DMS79 (cell line): ENCODE results near the gene CATSPERD.

Source experiments
- DNase-seq: peaks from one replicate; lab custom pipeline; 2025; lab: John Stamatoyannopoulos, UW

Gene CATSPERD

GRCh38 chr19:5806133-5806489 is 85.7 kb downstream of the CATSPERD start:
- DNase-seq: no peak

DNA sequence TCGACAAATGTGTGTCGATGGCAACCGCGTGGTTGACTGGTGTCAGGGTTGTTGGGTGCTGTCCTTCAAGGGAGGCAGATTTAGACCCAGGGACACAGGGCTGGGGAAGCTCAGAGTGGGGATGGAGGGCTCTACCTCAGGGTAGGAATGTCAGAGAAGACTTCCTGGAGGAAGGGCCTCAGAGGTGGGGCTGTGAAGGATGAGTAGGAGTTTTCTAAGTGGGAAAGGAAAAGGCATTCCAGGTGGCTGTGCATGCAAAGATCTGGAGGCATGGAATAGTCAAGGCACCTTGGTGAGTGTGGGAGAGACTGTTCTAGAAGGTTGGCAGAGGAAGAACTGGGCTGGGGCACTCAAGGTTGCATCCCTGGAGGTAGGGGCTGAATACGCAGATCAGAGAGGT is 86.5 kb downstream of the CATSPERD start:
- DNase-seq: no peak

- no peak for DNase-seq
These were observed 87.8 kb downstream of the CATSPERD start for GRCh38 chr19:5808120-5808816.

GRCh38 chr19:5809053-5809452 is 88.6 kb downstream of the CATSPERD start:
- DNase-seq: no peak

- no peak for DNase-seq
These were observed 89.0 kb downstream of the CATSPERD start for GRCh38 chr19:5809469-5809868.

DNA sequence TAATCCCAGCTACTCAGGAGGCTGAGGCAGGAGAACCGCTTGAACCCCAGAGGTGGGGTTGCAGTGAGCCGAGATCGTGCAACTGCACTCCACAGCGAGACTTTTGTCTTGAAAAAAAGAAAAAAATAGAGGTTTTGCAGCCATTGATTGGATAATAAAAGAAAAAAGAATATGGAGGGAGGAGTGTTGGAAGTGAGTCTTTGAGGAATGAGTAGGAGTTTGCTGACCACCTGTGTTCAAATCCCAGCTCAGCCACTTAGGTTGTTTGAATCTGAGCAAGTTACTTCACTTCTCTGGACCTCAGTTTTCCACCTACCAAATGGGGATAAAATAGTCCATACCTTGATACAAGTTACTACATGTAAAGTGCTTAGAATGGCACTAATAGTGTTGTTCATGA is 90.7 kb downstream of the CATSPERD start:
- no peak for DNase-seq

GRCh38 chr19:5814123-5814851 is 93.8 kb downstream of the CATSPERD start:
- no peak for DNase-seq

DNA sequence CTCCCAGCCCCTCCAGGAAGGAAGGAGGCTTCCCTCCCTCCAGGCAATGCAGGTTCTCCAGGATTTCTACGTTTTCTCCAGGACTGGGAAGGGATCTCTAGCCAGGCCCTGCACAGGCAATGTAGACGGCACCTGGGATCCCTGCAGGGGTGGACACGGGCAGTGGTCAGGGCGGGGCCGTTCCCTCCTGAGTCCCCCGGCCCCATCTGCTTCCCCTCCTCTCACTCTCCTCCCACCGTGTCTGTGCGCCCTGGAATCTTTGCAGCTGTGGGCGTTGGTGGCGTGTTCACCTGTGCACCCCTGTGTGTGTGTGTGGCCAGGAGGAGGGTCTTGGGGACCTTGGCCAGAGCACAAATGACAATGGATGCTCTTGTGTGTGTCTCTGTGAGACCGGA is 94.4 kb downstream of the CATSPERD start:
- no peak for DNase-seq

DNA sequence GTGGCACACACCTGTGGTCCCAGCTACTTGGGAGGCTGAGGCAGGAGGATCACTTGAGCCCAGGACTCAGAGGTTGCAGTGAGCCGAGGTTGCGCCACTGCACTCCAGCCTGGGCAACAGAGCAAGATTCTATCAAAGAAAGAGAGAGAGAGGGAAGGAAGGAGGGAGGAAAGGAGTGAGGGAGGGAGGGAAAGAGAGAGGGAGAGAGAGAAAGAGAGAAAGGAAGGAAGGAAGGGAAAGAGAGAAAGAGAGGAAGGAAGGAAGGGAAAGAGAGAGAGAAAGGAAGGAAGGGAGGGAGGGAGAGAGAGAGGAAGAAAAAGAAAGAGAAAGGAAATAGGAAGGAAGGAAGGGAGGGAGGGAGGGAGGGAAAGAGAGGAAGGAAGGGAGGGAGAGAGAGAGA is 96.8 kb downstream of the CATSPERD start:
- no peak for DNase-seq

DNA sequence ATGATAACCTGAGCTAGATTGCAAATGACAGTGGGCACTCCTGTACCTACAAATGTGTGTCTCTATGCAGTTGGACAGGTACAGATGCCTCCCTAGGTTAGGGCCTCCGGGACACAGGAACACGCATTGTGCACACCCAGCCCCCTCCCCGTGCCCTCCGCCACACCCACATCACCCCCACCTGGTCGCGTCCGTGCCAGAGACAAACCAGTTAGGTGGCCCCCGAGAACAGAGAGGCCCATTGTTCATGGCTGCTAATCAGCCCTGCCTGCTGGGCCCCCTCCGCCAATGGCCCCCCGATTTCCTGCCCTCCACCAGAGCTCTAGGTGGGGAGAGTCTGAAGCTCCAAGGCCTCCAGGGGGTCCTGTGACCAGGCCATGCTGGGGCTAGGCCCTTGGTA is 98.2 kb downstream of the CATSPERD start:
- DNase-seq: no peak

- no peak for DNase-seq
These were observed 100.3 kb downstream of the CATSPERD start for GRCh38 chr19:5820785-5821184.

DNA sequence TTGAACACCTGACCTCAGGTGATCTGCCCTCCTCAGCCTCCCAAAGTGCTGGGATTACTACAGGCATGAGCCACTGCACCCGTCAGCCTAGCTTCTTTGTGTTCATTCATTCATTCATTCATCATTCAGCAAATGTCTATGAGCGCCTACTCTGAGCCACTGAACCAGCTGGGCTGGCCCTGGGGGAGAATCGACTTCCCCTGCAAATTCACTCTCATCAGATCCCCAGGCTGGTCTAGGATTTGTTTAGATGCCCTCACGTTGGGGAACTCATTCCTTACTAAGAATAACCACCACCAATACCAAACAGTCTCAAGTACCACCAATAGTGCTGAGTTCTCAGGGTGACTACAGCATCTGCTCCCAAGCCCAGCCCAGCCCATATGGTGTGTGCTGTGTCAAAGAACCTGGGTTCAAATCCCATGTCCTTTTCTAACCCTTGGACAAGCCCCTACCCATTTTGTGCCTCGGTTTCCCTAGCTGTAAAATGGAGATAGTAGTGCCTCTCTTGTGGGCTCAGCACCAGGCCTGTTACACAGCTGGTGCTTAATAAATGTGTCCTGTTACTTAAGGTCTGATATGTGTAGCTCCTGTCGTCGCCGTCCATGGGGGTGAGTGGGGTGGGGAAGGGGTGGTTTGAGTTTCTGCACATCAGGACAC is 101.2 kb downstream of the CATSPERD start:
- no peak for DNase-seq

- no peak for DNase-seq
These were observed 101.9 kb downstream of the CATSPERD start for GRCh38 chr19:5822181-5822844.

DNA sequence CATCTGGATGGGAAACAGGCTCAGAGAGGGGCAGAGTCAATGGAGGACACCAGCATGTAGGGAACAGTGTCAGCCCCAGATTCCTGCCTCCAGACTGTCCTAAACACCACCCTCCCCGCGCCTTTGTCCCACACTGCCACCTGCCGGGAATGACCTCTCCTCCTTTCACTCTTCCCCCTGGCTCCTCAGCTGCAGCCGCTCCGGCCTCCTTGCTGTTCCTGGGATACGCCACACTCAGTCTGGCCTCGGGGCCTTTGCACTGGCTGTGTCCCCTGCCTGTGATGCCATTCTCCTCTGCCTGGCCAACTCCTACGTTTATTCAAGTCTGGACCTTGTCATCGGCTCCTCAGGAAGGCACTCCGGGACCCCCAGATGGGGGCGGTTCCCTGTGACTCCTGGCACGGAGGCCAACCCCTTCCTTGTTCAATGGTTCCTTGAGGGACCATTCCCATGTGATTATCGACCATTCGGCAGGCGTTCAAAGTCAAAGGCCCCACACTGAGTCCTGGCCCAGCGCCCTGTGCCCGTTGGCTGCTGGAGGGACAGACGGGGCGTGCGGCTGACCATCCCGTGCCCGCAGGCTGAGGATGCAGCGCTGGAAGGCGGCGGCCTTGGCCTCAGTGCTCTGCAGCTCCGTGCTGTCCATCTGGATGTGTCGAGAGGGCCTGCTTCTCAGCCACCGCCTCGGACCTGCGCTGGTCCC is 103.3 kb downstream of the CATSPERD start:
- no peak for DNase-seq

DNA sequence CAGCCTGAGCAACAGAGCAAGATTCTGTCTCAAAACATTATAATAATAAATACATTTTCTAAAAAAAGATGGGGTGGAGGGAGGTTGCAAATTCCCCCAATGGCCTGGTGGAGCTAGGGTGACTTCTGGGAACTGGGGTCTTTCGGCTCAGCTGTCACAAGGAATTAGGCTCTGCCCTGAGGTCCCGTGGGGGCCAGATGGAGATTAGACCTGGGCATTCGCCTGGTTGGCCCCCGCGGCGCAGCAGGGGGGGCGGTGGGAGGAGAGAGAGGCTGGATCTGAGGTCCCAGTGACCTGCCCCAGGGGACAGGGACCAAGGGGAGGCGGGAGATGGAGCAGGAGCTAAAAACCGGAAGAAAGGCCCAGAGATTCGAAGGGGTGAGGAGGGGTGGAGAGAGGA is 104.3 kb downstream of the CATSPERD start:
- DNase-seq: no peak

DNA sequence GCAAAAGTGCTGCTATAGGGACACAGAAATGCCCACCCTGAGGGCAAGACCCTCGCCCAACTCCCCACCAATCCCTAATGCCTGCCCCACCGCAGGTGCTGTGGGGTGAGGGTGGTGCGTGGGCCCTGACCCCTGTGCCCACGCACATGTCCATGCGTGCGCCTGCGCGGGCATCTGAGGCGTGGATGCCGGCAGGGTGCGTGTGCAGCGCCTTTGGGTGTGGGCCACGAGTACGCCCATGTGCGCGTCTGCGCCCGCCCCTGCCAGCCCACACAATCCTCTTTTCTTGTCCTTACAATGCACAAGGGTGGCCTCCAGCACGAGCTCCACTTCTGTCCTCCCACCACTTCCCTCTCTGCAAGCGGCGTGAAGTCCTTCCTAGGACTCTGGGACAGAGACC is 104.7 kb downstream of the CATSPERD start:
- DNase-seq: no peak

DNA sequence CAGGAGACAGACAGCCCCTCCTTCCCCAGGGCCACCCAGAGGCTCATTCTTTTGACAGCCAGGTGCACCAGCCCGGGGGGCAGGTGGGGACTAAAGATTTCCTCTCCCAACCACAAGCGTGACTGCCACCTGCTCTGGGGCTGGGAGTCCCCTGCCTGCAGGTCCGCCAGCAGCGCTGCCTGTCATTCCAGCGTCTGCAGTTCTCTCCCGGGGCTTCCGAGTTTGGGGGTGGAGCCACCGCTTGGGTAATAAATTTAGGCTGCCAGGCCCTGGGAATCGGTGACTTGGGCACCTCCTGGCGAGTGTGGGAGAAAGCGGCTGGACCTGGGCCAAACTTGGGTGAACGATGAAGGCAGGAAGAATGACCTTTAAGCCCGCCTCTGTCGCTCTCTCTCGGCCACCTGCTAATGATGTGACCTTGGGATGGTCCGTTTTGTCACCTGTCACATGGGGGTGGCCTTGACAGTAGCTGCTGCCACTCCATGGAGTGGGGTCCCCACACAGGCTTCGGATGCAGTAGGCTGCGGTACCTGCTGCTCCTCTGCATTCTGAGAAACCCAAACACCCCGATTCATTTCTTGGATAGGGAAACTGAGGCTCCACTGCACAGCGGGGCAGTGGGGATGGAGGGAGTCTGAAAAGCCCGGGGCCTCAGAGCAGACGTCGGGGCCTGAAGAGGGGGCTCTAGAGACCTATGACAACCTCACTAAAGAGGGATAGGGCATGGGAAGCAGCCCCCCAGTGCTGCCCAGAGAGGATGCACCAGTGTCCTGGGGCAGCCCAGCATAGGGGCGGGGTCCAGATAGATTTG is 106.3 kb downstream of the CATSPERD start:
- peak; percentile 87 for DNase-seq

DNA sequence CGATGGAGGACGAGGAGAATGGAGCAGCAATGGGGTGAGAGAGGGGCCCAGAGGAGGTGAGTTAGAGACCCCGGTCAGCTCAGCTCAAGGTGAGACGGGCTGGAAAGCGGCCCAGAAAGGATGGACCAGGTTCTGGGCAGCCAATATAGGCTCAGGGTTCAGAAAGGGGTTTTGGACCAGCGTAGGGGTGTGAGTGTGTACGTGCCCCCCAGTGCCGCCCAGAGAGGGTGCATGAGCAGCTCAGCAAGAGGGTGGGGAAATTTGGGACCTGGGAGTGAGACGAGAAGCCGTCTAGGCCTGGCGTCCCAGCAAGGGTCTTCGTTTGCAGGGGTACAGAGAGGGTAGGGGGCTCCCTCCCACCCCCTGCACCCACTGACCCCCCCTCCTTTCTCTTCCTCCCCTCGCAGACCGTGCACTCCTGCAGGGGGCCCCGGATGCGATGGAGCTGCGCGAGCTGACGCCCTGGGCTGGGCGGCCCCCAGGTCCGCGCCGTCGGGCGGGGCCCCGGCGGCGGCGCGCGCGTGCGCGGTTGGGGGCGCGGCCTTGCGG is 107.0 kb downstream of the CATSPERD start:
- no peak for DNase-seq

DNA sequence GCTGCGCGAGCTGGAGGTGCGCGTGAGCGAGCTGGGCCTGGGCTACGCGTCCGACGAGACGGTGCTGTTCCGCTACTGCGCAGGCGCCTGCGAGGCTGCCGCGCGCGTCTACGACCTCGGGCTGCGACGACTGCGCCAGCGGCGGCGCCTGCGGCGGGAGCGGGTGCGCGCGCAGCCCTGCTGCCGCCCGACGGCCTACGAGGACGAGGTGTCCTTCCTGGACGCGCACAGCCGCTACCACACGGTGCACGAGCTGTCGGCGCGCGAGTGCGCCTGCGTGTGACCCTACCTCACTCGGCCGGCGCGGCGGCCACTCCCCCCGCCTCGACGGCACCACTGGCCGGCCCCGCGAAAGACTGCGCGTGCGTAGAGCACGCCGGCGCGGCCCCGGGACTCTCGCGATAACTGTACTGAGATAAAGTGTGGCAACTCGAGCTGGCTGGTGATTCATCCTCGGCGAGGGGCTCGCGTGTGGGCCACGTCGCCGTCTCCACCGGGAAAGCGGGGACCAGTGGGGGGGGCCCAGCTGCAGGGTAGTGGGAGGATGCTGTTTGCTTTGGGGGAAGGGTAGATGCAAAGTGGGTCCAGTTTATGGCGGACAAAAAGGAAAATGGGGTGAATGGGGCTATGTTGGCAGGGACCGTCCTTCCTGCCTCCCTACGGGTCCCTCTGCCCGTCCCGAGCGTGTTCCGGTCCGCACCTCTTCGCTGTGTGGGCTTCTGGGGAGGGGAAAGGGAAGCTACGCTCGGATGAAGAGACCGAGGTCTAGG is 107.6 kb downstream of the CATSPERD start:
- peak; percentile 85 for DNase-seq
